Fibroblast of lung (primary cell): ENCODE results near the gene ELK3. TPM values are rescaled to one million over a fixed set of nuclear protein-coding genes. Genes with fewer than 3 reads are reported as not detected.
A peak's percentile ranks its signal among the peaks of the same experiment; 100 is the strongest.

ENCODE experiments used
- DNase-seq, 2 donors: peaks; one replicate each; pipeline versions ENCODE4 v3.0.0 to v3.0.0-alpha.2; 2010; ENCODE audit warnings: low read depth in 2 of 2
- H2AFZ ChIP-seq: 2 replicates; pipeline ENCODE4 v1.5.1; 2012; ENCODE audit warnings: low read length, control low read depth, inconsistent platforms
- H3K27ac ChIP-seq: 2 replicates; pipeline ENCODE4 v1.5.1; 2011; ENCODE audit warnings: low read length, control low read depth; ENCODE audit not compliant: insufficient read depth
- H3K27me3 ChIP-seq: 2 replicates; pipeline ENCODE4 v1.5.1; 2011; ENCODE audit warnings: mild to moderate bottlenecking, low read length; ENCODE audit not compliant: control insufficient read depth, insufficient read depth
- H3K36me3 ChIP-seq: 2 replicates; pipeline ENCODE4 v1.5.1; 2011; ENCODE audit warnings: low read length; ENCODE audit not compliant: control insufficient read depth, insufficient read depth
- H3K4me1 ChIP-seq: 2 replicates; pipeline ENCODE4 v1.5.1; 2011; ENCODE audit warnings: low read length; ENCODE audit not compliant: control insufficient read depth, insufficient read depth; ENCODE audit errors: extremely low read depth
- H3K4me2 ChIP-seq: 2 replicates; pipeline ENCODE4 v1.5.1; 2011; ENCODE audit warnings: low read length, control low read depth; ENCODE audit not compliant: insufficient read depth; ENCODE audit errors: extremely low read depth
- H3K4me3 ChIP-seq, 4 experiments: fragments of 200-600 bp in 1 of 4; sonication (generic) in 1 of 4; replicated peaks in 1 of 4; 2 replicates each; pipeline ENCODE4 v1.5.1; 2011 to 2016; ENCODE audit warnings: low read length in 4 of 4, low read depth in 3 of 4, mild to moderate bottlenecking in 3 of 4, control low read depth in 2 of 4, inconsistent platforms in 1 of 4, mixed read lengths in 1 of 4; ENCODE audit not compliant: insufficient read depth in 1 of 4; ENCODE audit errors: control extremely low read depth in 1 of 4
- H3K79me2 ChIP-seq: 2 replicates; pipeline ENCODE4 v1.5.1; 2012; ENCODE audit warnings: mild to moderate bottlenecking, low read length, inconsistent platforms; ENCODE audit not compliant: control insufficient read depth, insufficient read depth
- H3K9ac ChIP-seq: 2 replicates; pipeline ENCODE4 v1.5.1; 2011; ENCODE audit warnings: mild to moderate bottlenecking, low read length, control low read depth; ENCODE audit not compliant: insufficient read depth
- H3K9me3 ChIP-seq: 2 replicates; pipeline ENCODE4 v1.5.1; 2012; ENCODE audit warnings: low read depth, low read length; ENCODE audit not compliant: control insufficient read depth, insufficient read depth
- H4K20me1 ChIP-seq: 2 replicates; pipeline ENCODE4 v1.5.1; 2011; ENCODE audit warnings: low read length; ENCODE audit not compliant: control insufficient read depth, insufficient read depth; ENCODE audit errors: extremely low read depth
- EZH2 ChIP-seq: IDR thresholded peaks from 2 replicates; pipeline ENCODE4 v1.5.1; 2012; ENCODE audit warnings: low read length, control low read depth, mild to moderate bottlenecking; ENCODE audit errors: missing control alignments
- polyA plus RNA-seq, 2 donors: library from polyadenylated mRNA; depleted of rRNA in 1 of 2; stranded (reverse) in 1 of 2; unstranded in 1 of 2; fragments of >200 nt; gene quantifications; 2 replicates each; pipeline ENCODE4 v1.2.1, GENCODE V29; 2011 to 2012; ENCODE audit warnings: missing spikeins in 1 of 2
- total RNA-seq: library from RNA; depleted of rRNA; stranded (reverse); fragments of >200 nt; gene quantifications from 2 replicates; pipeline ENCODE4 v1.2.1, GENCODE V29; 2014
- TF ChIP-seq, protein P1 (sequence below), 2 donors: IDR thresholded peaks in 1 of 2; conservative IDR thresholded peaks in 1 of 2; 1 replicate in 1 of 2; 2 replicates in 1 of 2; pipeline ENCODE4 v1.5.1; 2011 to 2012; ENCODE audit warnings: low read length in 2 of 2, control low read depth in 1 of 2, inconsistent platforms in 1 of 2, low read depth in 1 of 2, mild to moderate bottlenecking in 1 of 2

The ELK3 gene
- total and polyA plus RNA-seq, 2 donors (not counting 1 experiment from before 2014, with no cell fraction given): 14.7 to 27.9 TPM

DNA sequence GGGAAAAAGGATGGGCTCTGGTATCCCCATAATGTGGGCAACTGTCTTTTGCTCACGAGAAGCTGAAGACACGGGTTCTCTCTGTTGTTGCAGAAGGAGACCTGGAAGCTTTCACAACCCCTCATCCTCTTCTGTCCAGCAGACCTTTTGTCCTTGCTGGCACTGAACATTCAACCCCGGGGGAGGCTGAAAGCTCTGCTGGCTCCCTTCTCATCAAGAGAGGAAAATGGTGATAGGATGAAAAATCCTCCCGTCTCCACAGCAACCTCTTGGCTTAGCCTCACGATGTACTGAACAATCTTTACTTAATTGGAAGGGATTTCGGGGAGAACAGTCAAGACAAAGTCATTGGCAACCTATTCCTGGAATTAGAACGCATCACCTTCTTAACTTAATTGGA lies 39.0 kb downstream of the ELK3 start:
- peaks cover 27% of the 10 kb centered on the region for H3K4me1 ChIP-seq
- no peak overlapping the region for H3K9ac ChIP-seq
- peak overlapping the region; percentile 92 for H3K27ac ChIP-seq
- H3K4me3 ChIP-seq: no peak overlapping the region
- no peaks in the 10 kb centered on the region for H3K27me3 ChIP-seq
- H3K4me2 ChIP-seq: no peak overlapping the region
- peaks cover 47% of the 10 kb centered on the region for H3K79me2 ChIP-seq
- no peaks in the 10 kb centered on the region for H3K36me3 ChIP-seq
- no peaks in the 10 kb centered on the region for H3K9me3 ChIP-seq
- no peak overlapping the region for H2AFZ ChIP-seq
- H4K20me1 ChIP-seq: no peaks in the 10 kb centered on the region
- TF ChIP-seq EZH2: no peak
- TF ChIP-seq, protein P1, sequence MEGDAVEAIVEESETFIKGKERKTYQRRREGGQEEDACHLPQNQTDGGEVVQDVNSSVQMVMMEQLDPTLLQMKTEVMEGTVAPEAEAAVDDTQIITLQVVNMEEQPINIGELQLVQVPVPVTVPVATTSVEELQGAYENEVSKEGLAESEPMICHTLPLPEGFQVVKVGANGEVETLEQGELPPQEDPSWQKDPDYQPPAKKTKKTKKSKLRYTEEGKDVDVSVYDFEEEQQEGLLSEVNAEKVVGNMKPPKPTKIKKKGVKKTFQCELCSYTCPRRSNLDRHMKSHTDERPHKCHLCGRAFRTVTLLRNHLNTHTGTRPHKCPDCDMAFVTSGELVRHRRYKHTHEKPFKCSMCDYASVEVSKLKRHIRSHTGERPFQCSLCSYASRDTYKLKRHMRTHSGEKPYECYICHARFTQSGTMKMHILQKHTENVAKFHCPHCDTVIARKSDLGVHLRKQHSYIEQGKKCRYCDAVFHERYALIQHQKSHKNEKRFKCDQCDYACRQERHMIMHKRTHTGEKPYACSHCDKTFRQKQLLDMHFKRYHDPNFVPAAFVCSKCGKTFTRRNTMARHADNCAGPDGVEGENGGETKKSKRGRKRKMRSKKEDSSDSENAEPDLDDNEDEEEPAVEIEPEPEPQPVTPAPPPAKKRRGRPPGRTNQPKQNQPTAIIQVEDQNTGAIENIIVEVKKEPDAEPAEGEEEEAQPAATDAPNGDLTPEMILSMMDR (conservative IDR thresholded peaks at IDR 0.05 in 1 of 2, IDR thresholded peaks at IDR 0.05 in 1 of 2; ENCODE audit: low read depth in 1 of 2, low read length in 2 of 2): no peak
- DNase-seq: no peak

DNA sequence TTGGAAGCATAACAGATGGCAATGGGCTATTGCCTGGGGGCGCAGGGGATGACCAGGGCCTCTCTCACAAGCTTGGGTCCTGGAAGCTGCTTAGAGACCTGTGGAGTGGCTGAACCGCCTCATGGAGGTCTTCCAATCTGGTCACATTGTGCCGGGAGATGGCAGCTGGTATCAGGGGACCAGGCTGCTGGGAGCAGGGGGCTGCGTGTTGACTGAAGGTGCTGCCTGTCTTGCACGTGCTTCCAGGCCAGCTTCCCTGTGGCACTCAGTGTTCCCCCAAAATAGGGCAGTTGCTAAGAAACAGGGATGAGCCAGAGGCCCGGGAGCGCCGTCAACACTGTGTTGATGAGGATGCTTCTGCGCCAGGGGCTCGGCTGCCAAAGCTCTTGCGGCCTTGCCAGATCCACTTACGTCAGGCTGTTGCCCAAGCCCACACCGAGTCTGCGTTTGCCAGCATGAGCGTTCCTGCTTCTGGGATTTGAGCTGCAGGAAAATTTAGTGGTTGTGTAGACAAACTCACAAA lies 39.8 kb downstream of the ELK3 start:
- Histone ChIP-seq H3K27ac (peak overlapping the region; percentile 92), H3K9me3 (no peaks in the 10 kb centered on the region), H3K9ac (peak overlapping the region; percentile 18), H3K4me1 (peaks cover 32% of the 10 kb centered on the region), H3K4me2 (no peak overlapping the region), H3K4me3 (no peak overlapping the region), H3K36me3 (no peaks in the 10 kb centered on the region), H3K79me2 (peaks cover 48% of the 10 kb centered on the region), H4K20me1 (no peaks in the 10 kb centered on the region), H2AFZ (no peak overlapping the region), H3K27me3 (no peaks in the 10 kb centered on the region)
- TF ChIP-seq, protein P1 (conservative IDR thresholded peaks at IDR 0.05 in 1 of 2, IDR thresholded peaks at IDR 0.05 in 1 of 2; ENCODE audit: low read depth in 1 of 2, low read length in 2 of 2): no peak
- no peak for TF ChIP-seq EZH2
- peak; percentile 97 to 99 for DNase-seq

DNA sequence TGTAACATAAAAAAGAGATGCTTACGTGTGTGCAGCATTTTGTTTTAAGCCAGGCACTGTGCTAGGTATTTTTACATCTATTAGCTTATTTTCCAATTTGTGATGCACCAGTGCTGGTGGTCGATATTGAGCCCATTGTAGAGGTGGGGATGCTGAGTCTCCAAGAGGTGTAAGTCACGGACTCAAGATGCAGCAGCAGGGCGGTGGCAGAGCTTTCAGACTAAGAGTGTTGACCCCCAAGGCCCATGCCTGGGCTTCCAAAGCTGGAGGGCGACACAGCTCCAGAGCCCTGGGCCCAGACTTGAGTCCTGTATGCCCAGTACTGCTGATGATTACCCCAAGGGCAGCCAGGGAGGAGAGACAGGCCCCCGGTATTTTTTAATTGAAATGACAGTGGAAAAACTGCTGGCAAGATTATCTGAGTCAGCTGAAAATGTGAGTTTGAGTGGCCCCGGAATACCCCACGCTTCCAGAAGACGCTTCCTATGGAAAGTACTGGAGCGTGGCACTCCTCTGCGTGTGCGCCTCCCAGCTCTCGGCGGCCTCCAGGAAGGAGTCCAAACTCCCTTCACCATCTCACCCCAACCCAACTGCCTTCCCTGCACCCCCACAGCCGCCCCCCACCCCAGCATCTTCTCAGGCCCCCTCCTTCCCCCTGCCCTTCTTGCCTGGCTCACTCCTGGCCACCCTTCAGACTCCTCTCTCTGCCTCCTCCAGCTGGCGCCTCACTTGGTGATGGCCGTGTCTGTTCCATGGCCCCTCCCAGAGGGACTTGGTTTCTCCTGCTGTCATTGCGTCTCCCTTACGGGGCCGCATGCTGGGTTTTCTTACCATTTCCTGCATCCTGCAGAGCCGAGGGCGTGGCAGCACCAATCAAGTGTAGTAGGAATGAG lies 40.7 kb downstream of the ELK3 start:
- Histone ChIP-seq H3K4me3 (no peak overlapping the region), H3K27ac (peak overlapping the region; percentile 92), H4K20me1 (no peaks in the 10 kb centered on the region), H3K36me3 (no peaks in the 10 kb centered on the region), H2AFZ (no peak overlapping the region), H3K27me3 (no peaks in the 10 kb centered on the region), H3K9ac (no peak overlapping the region), H3K79me2 (peaks cover 51% of the 10 kb centered on the region), H3K4me1 (peaks cover 37% of the 10 kb centered on the region), H3K4me2 (no peak overlapping the region), H3K9me3 (no peaks in the 10 kb centered on the region)
- no peak for DNase-seq
- no peak for TF ChIP-seq EZH2
- TF ChIP-seq, protein P1 (conservative IDR thresholded peaks at IDR 0.05 in 1 of 2, IDR thresholded peaks at IDR 0.05 in 1 of 2; ENCODE audit: low read depth in 1 of 2, low read length in 2 of 2): no peak
